ENCODE measurements around the gene COX8A. TPM values are rescaled to one million over a fixed set of nuclear protein-coding genes. Genes with fewer than 3 reads are reported as not detected.

Gene COX8A
- total RNA-seq, 1 donor from 2014 or later: 302 TPM

DNA sequence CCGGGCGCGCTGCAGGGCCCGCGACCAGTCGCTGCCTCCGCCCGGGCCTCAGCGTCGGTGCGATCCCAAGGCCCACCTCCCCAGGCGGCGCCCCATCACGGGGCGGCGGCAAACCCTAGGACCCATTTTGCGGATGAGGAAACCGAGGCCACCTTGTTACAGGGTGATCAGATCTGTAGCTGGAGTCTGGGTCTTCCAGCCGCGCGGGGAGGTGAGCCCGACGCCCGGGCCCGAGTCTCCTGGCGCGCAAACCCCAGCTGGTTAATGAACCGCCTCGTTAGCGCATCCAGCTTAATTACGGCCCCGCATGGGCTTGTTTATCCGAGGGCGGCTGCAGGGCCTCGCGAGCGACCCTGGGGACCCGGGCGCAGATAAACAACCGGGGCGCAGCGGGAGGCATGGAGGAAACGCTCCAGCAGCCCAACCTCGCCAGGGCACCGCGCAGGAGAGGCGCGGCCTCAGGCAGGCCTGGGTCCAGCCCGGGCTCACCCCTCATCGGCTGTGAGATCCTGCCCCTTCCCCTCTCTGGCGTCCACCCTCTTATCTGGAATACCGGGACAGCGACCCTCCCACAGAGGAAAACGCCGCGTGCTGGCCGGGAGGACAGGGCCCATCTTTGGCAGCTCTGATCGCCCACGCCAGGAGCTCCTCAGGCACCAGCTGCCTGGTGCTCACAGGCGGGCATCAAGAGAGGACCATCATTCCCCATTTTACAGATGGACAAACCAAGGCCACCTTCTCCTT is 26.5 kb downstream of the COX8A start:
- intact Hi-C loops (cut with micrococcal nuclease): loop anchor here (1.0 to 2.0 kb wide), 2 partner anchors 145 to 300 kb away; partner anchors contain the start of gene CATSPERZ
- no peaks in the 10 kb centered on the region for H3K9me3 Mint-ChIP-seq
- no peak overlapping the region for H3K4me3 Mint-ChIP-seq
- H3K36me3 Mint-ChIP-seq (ENCODE audit: low read depth): peaks cover 14% of the 10 kb centered on the region
- no peak overlapping the region for H3K27ac Mint-ChIP-seq
- peaks cover 3% of the 10 kb centered on the region for H3K27me3 Mint-ChIP-seq
- no peak for DNase-seq
- H3K4me1 Mint-ChIP-seq: peaks cover 3% of the 10 kb centered on the region

DNA sequence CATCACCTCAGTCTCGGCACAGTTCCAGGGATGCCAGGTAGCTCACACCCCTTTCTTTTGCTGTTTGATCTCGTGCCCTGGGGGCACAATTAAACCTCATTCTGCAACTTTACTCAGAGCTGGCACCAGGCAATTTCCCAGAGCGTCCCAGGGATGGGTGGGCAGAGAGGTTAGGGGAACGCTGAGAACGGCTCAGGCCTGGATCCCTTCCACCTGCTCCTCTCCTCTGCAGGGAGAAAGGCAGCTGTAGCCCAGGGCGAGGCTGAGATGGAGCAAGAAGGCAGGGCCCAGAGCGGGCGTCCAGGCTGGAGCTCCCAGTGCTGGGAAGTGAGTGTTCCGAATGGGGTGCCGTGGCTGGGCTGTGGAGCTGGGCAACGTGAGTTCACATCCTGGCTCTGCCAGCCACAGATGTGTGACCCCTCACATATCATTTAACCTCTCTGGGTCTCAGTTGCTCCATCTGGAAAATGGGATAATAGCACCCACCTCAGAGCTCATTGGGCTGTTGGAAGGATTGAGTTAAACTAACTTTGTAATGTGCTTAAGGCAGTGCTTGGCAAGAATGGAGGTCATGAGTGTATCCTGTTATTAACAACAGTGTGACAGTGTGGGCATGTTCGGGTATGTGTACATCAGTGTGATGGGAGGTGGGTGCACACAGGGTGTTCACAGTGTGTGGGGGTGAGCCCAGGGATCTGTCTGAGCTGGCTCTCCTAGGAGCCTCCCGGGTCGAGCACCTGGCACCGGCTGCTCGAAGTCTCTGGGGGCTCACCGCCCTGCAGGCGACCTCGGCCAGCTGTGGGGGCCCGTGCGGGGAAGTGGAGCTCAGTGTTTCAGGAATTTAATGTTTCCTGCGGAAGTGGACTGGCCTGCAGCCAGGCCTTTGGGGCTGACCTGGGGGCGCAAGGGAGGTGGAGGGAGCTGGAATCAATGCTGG is 27.3 kb downstream of the COX8A start:
- DNase-seq: no peak
- Mint-ChIP-seq H3K4me3 (no peak overlapping the region), H3K9me3 (no peaks in the 10 kb centered on the region), H3K27ac (no peak overlapping the region), H3K27me3 (peaks cover 10% of the 10 kb centered on the region), H3K36me3 (ENCODE audit: low read depth) (peaks cover 14% of the 10 kb centered on the region), H3K4me1 (peaks cover 3% of the 10 kb centered on the region)
- intact Hi-C loops (cut with micrococcal nuclease): loop anchor here (2.0 kb wide), 1 partner anchor 299 kb away; the partner anchor contains the start of gene CATSPERZ

DNA sequence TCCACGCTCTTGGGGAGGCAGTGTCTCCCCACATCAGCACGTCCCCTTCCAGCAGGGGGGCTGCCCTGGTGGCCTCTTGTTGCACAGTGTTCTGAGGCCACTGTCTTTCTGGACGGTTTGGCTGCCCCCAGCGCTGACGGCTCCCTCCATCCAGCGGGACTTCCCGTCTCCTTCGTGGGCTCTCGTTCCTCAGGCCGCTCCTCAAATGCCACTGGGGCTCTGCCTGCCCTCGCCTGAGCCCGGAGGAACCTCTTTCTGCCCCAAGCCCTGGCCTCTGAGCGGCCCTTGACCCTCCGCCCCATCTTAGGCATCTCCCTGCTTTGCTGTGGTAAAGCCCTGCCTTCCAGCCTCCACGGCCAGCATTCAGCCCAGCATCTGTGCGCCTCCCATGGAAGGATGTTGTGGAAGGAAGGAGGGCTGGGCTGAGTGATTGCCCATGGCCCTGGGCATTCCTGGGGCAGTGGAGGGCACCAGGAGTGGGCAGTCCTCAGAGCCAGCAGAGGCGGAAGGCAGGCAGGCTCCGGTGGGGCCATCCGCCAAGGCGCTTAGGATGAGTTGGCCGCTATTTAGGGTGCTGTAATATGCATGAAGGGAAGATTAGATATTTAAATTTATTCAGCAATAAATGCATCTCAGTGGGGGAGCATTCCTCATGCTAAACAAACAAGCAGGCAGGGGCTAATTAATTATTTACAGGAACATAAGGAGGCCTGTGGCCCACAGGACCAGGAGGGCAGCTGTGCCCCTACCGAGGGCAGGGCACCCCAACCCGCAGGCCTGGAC is 29.6 kb downstream of the COX8A start:
- intact Hi-C loops (cut with micrococcal nuclease): no loop called here
- no peaks in the 10 kb centered on the region for H3K9me3 Mint-ChIP-seq
- no peak for DNase-seq
- no peaks in the 10 kb centered on the region for H3K36me3 Mint-ChIP-seq (ENCODE audit: low read depth)
- no peak overlapping the region for H3K27ac Mint-ChIP-seq
- peaks cover 28% of the 10 kb centered on the region for H3K27me3 Mint-ChIP-seq
- no peak overlapping the region for H3K4me3 Mint-ChIP-seq
- H3K4me1 Mint-ChIP-seq: peaks cover 5% of the 10 kb centered on the region

DNA sequence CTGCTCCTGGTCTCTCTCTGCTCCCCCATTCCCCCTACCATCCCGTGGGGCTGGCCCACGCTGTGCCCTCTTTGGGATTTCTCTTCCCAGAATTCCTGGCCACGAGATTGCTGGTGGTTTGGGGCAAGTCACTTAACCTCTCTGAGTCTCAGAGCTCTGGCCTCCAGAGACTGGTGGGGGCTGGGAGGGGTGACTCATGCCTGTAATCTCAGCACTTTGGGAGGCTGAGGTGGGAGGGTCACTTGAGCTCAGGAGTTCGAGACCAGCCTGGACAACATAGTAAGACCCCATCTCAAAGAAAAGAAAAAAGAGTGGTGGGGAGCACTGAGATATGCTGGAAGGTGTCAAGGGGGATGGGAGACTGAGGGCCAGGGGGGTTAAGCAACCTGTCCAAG is 30.2 kb downstream of the COX8A start:
- intact Hi-C loops (cut with micrococcal nuclease): no loop called here
- no peak for DNase-seq
- no peaks in the 10 kb centered on the region for H3K36me3 Mint-ChIP-seq (ENCODE audit: low read depth)
- peaks cover 5% of the 10 kb centered on the region for H3K4me1 Mint-ChIP-seq
- no peak overlapping the region for H3K4me3 Mint-ChIP-seq
- no peak overlapping the region for H3K27ac Mint-ChIP-seq
- H3K9me3 Mint-ChIP-seq: no peaks in the 10 kb centered on the region
- H3K27me3 Mint-ChIP-seq: peaks cover 28% of the 10 kb centered on the region

DNA sequence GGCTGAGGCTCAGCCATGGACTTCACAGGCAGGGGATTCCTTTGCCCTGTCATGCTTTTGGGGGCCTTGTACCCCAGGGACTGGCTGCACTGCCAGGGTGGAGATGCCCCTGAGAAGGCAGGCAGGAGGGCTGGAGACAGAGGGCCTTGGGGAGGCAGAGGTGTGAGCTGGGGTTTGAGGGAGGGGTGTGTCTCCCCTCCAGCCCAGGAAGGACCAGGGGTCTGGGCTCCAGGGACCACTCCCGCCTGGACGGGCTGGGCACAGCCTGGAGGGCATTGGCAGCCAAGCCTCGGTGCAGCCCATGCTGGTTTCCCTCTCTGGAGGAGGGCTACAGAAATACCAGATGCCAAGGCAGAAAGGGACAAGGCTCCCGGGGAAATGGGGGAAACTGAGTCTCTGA is 31.3 kb downstream of the COX8A start:
- intact Hi-C loops (cut with micrococcal nuclease): no loop called here
- H3K36me3 Mint-ChIP-seq (ENCODE audit: low read depth): no peaks in the 10 kb centered on the region
- no peak for DNase-seq
- H3K27me3 Mint-ChIP-seq: peaks cover 28% of the 10 kb centered on the region
- H3K4me3 Mint-ChIP-seq: no peak overlapping the region
- H3K4me1 Mint-ChIP-seq: peaks cover 5% of the 10 kb centered on the region
- peaks cover 9% of the 10 kb centered on the region for H3K9me3 Mint-ChIP-seq
- no peak overlapping the region for H3K27ac Mint-ChIP-seq

DNA sequence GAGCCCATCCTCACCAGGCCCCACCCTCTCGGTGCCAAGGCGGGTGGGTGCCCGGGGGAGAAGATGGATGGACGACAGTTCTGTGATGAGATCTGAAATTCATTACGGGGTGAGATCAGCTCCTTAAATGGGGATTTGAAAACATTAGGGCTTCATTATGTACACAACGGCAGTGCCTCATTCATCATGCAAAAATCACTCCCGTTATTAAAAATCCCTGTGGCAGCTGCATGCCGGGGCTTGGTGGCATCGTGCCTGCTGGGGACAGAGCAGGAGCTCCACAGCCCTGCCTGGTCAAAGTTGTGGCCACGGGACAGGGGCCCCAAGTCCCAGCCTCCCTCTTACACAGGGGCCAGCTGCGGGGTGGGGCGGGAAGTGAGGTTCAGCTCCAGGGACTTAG is 32.0 kb downstream of the COX8A start:
- peaks cover 5% of the 10 kb centered on the region for H3K4me1 Mint-ChIP-seq
- no peak for DNase-seq
- intact Hi-C loops (cut with micrococcal nuclease): no loop called here
- H3K4me3 Mint-ChIP-seq: no peak overlapping the region
- H3K36me3 Mint-ChIP-seq (ENCODE audit: low read depth): no peaks in the 10 kb centered on the region
- H3K9me3 Mint-ChIP-seq: peaks cover 14% of the 10 kb centered on the region
- H3K27ac Mint-ChIP-seq: no peak overlapping the region
- H3K27me3 Mint-ChIP-seq: peaks cover 27% of the 10 kb centered on the region

DNA sequence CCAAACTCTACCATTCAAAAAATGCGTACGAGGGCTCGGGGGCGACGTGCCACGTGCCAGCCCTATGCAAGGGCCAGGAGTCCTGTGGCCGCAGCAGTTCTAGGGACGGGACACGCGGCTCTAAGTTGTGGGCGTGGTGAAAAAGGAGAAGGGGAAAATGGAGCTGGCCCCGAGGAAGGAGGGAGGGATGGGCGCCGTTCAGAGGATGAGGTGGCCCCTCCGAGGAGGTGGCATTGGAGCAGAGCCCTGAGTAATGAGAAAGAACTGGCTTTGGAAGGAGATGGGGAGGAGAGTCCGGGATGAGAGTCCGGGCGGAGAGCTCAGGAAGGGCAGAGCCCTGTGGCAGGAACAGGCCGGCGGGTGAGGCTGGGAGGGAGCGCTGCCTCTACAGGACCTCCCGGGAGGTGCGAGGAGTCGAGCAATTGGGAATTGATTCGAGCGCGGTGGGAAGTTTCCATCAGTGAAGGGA is 32.8 kb downstream of the COX8A start:
- peak overlapping the region; percentile 50 for H3K4me3 Mint-ChIP-seq
- H3K36me3 Mint-ChIP-seq (ENCODE audit: low read depth): no peaks in the 10 kb centered on the region
- no peak for DNase-seq
- H3K9me3 Mint-ChIP-seq: peaks cover 14% of the 10 kb centered on the region
- intact Hi-C loops (cut with micrococcal nuclease): no loop called here
- peaks cover 5% of the 10 kb centered on the region for H3K4me1 Mint-ChIP-seq
- H3K27ac Mint-ChIP-seq: no peak overlapping the region
- H3K27me3 Mint-ChIP-seq: peaks cover 27% of the 10 kb centered on the region

DNA sequence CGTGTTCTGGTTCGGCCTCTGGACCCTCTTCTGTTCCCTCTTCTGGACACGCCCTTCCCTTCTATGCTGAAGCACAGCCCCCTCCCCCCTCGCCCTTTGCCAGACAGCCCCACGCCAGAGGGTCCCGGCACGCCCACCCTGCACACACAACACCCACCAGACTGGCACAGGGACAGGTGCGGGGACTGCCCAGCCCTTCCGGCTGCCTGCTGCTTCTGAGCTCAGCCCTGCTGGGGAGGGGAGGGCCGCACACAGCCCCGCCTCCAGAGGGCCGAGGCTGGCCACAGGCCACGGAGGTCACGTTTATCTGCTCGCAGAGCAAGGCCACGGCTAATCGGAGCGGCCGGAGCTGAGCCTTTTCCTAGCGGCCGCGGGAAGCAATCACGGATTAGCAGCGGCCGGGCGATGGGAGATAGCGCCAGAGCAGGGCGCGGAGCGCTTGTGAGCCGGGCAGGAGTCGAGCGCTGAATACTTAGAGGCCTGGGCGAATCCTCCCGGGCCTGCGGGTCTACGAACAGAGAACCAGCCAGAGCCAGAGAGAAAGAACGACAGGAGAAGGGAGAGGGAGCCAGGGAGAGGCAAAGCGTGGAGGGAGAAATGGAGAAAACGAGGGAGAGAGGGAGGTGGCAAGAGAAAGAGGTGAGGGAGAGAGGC is 33.3 kb downstream of the COX8A start:
- Mint-ChIP-seq H3K27me3 (peaks cover 27% of the 10 kb centered on the region), H3K9me3 (peaks cover 14% of the 10 kb centered on the region), H3K36me3 (ENCODE audit: low read depth) (no peaks in the 10 kb centered on the region), H3K4me3 (peak overlapping the region; percentile 50), H3K4me1 (peaks cover 5% of the 10 kb centered on the region), H3K27ac (no peak overlapping the region)
- peak; percentile 62 for DNase-seq
- intact Hi-C loops (cut with micrococcal nuclease): no loop called here

DNA sequence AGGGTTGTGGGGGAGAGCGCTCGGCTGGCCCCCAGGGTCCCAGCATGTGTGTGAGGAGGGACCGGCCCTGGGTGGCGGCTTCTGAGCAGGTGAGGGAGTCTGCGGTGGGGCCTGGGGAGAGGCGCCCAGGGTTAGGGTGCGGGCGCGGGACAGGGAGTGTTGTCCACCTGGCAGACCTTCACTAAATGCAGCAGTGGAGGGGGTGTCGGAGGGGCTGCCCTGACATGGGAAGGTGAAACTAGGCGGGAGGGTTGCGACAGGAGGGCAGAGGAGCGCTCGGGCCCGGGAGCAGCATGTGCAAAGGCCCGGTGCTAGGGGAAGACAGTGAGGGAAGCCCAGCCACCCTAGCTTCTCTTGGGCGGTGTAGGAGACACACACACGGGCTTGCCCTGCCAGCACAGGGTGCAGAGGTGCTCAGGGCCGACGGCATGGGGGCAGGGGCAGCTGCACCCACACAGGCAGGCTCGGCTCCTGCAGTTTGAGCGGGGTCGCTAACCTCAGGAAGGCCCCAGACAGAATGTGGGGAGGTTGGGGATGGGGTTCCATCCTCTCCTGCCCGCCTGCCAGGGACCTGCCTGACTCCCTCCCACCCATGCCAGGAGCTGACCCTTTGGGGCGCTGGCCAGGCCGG is 34.0 kb downstream of the COX8A start:
- Mint-ChIP-seq H3K9me3 (peaks cover 14% of the 10 kb centered on the region), H3K36me3 (ENCODE audit: low read depth) (no peaks in the 10 kb centered on the region), H3K4me3 (no peak overlapping the region), H3K27me3 (peaks cover 27% of the 10 kb centered on the region), H3K27ac (no peak overlapping the region), H3K4me1 (peaks cover 5% of the 10 kb centered on the region)
- intact Hi-C loops (cut with micrococcal nuclease): no loop called here
- DNase-seq: no peak

DNA sequence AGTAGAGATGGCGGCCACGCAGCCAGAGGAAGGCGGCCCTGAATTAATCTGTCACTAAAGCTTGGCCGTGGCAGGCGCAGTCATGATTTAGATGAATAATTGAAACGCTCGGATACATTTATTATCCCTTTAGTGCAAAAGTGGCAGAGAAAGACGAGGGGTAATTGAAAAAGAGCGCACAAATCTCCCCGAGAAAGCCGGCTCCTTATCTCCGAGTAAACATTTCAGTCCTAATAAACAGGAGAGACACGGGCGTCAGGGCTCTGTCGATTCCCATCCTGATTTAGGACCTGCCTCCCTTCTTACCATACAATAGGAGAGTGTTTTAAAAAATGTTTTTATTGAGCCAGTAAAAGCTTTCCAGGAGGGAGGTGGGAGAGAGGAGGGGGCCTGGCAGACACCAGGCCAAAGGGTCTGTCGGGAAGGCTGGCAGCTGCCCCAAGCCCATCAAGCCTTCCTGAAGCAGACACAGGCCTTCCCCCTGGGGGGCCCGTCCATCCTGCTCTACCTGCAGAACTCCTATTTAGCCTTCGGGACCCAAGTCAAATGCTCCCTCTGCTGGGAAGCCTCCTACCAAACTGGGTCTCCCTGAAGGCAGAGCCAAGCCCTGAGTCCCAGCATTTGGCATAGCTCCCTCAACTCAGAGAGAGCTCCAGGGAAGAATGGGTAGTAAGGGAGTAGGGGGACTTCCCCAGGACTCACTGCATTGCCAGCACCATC is 34.7 kb downstream of the COX8A start:
- no peak overlapping the region for H3K27ac Mint-ChIP-seq
- DNase-seq: no peak
- intact Hi-C loops (cut with micrococcal nuclease): no loop called here
- H3K9me3 Mint-ChIP-seq: peaks cover 14% of the 10 kb centered on the region
- H3K27me3 Mint-ChIP-seq: peaks cover 27% of the 10 kb centered on the region
- peaks cover 5% of the 10 kb centered on the region for H3K4me1 Mint-ChIP-seq
- no peak overlapping the region for H3K4me3 Mint-ChIP-seq
- H3K36me3 Mint-ChIP-seq (ENCODE audit: low read depth): no peaks in the 10 kb centered on the region

DNA sequence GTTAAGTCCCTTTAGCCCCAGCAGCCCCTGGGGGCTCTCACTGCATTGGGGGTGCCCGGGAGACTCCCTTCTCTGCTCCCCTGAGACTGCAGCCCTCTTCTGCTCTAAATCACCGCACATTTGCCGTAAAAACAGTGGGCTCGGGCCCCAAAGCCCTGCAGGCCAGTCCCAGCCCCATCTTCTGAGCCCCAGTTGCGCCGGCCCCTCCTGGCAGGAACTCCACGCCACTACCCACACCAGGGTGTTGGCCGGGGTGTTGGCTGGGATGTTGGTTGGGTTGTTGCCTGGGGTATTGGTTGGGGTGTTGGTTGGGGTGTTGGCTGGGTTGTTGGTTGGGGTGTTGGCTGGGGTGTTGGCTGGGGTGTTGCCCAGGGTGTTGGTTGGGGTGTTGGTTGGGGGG is 35.3 kb downstream of the COX8A start:
- Mint-ChIP-seq H3K27me3 (peaks cover 27% of the 10 kb centered on the region), H3K4me1 (peaks cover 5% of the 10 kb centered on the region), H3K27ac (no peak overlapping the region), H3K36me3 (ENCODE audit: low read depth) (no peaks in the 10 kb centered on the region), H3K9me3 (peaks cover 14% of the 10 kb centered on the region), H3K4me3 (no peak overlapping the region)
- DNase-seq: no peak
- intact Hi-C loops (cut with micrococcal nuclease): no loop called here

DNA sequence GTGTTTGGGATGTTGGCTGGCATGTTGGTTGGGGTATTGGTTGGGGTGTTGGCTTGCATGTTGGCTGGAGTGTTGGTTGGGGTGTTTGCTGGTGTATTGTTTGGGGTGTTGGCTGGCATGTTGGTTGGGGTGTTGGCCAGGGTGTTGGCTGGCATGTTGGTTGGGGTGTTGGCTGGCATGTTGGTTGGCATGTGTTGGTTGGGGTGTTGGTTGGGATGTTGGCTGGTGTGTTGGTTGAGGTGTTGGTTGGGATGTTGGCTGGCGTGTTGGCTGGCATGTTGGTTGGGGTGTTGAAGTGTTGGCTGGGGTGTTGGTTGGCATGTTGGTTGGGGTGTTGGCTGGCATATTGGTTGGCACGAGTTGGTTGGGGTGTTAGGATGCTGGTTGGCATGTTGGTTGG is 36.4 kb downstream of the COX8A start:
- no peak for DNase-seq
- no peak overlapping the region for H3K4me3 Mint-ChIP-seq
- H3K36me3 Mint-ChIP-seq (ENCODE audit: low read depth): no peaks in the 10 kb centered on the region
- H3K27ac Mint-ChIP-seq: no peak overlapping the region
- H3K9me3 Mint-ChIP-seq: peaks cover 14% of the 10 kb centered on the region
- intact Hi-C loops (cut with micrococcal nuclease): no loop called here
- H3K27me3 Mint-ChIP-seq: peaks cover 25% of the 10 kb centered on the region
- peaks cover 5% of the 10 kb centered on the region for H3K4me1 Mint-ChIP-seq

All from activated CD4-positive, alpha-beta T cell treated with anti-CD3 and anti-CD28 coated beads, Interleukin-2, amount 10 ng/mL, durations not matched to agents 24 days and 14 days (primary cell).